Measurements from ENCODE around the gene EPS8L2.
"Not testable (repeated sequence)": the region's sequence is repeated elsewhere in the genome, so short reads cannot be mapped to it uniquely, and the experiment has no call there.

The EPS8L2 gene

DNA sequence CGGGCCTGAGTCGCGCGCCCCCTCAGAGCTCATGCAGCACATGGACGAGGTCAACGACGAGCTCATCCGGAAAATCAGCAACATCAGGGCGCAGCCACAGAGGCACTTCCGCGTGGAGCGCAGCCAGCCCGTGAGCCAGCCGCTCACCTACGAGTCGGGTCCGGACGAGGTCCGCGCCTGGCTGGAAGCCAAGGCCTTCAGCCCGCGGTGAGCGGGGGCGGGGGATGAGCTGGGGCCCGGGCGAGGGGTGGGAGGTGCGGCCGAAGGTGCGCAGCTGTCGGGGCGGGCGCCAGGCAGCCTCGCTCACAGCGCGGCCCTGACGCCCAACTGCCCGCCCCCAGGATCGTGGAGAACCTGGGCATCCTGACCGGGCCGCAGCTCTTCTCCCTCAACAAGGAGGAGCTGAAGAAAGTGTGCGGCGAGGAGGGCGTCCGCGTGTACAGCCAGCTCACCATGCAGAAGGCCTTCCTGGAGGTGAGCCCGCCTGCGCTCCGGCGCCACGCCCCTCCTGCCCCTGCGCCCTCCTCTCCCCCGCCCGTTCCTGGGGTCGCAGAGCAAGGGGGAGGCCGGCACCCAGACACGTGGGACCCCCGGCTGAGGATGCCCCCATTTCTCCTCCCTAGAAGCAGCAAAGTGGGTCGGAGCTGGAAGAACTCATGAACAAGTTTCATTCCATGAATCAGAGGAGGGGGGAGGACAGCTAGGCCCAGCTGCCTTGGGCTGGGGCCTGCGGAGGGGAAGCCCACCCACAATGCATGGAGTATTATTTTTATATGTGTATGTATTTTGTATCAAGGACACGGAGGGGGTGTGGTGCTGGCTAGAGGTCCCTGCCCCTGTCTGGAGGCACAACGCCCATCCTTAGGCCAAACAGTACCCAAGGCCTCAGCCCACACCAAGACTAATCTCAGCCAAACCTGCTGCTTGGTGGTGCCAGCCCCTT, 20.5 kb downstream of the EPS8L2 start:
- no peak for DNase-seq (ENCODE audit: low spot score)

DNA sequence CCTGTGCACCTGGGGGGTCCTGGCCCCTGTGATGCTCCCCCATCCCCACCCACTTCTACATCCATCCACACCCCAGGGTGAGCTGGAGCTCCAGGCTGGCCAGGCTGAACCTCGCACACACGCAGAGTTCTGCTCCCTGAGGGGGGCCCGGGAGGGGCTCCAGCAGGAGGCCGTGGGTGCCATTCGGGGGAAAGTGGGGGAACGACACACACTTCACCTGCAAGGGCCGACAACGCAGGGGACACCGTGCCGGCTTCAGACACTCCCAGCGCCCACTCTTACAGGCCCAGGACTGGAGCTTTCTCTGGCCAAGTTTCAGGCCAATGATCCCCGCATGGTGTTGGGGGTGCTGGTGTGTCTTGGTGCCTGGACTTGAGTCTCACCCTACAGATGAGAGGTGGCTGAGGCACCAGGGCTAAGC, 21.3 kb downstream of the EPS8L2 start:
- DNase-seq (ENCODE audit: low spot score): no peak

DNA sequence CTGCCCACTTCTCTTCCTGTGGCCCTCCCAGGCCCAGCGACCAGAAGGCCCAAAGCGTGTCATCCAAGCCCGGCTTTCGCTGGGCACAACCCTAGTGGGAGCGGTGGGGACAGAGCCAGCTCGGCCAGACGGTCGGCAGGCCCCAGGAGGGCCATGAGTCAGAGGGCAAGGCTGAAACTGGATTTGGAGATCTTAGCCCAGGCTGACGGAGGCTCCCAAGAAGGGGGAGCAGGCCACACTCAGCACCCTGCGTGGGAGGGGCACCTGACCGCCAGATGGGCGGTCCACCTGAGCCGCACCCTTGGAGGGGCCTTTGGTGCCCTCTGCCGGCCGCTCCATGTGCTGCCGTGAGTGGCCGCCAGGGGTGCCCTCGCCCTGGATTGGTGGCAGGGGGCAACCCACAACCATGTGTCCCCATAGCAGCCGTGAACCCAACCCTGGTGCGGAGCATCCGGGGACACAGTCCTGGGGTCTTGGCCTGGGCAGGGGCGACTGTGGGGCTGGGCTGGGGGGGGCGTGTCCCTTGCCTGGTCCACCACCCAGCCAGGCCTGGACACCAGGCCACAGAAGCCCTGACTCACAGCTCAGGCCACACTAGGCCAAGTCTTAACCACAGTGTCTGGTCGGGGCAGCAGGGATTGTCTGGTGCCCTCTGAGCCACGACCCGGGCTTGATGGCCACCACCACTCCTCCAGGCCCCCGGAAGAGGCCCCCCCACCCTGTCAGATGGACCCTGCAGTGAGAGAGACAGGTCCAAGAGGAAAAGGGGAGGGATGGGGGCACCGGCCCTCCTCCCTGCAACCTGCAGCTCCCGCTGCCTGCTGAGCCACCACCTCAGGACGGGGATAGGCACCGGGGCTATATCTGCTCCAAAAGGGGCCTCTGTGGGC, 22.1 kb downstream of the EPS8L2 start:
- DNase-seq (ENCODE audit: low spot score): peak; percentile 89

DNA sequence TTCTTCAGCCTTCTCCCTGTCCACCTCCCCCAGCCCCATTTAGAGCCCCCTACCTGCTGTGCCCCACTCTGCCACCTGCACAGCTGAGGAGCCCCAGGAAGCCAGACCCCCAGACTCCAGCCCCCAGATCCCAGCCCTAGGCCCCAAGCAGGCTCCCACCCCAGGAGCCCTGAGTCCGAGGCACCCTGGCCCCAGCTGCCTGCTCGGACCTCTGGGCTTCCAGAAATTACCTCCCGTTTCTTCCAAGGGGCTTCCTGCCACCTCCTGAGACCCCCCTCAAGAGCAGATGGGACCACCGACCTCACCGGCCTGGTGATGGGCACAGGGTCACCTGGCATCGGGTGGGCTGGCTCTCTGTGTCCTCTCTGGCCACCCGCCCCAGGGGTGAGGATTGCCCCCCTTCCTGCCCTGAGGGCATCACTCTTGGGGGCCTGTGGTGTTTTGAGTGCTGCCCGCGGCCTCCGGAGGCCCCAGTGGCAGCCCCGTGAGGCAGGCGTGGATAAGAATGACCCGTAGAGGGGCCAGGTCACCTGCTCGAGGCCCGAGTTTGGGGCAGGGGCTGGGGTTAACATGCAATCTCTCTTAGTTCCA, 23.0 kb downstream of the EPS8L2 start:
- no peak for DNase-seq (ENCODE audit: low spot score)

DNA sequence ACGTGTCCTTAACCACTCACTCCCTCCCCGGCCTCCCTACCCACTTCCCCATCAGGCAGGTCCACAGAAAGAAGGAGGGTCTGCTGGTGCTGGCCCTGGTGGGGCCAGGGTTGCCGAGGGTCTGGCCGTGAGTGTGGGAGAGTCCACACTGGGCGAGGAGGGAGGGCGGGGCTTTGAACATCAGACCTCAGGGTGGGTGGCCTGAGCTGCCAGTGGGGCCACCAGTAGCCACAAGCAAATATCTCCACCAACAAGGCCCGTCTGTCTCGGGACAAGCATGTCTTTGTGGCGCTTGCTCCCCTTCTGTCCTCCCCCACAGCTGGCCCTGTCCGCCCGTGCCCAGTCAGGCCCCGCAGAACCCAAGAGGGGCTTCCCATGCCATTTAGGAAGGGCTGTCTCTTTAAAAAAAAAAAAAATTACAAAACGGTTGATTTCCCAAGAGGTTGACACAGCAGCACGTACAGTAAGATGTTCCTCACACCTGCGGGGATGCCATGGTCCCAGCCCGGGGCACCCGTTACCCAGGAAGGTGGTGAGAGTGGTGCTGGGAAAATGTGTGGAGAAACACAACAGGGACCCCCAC, 23.6 kb downstream of the EPS8L2 start:
- DNase-seq (ENCODE audit: low spot score): no peak

DNA sequence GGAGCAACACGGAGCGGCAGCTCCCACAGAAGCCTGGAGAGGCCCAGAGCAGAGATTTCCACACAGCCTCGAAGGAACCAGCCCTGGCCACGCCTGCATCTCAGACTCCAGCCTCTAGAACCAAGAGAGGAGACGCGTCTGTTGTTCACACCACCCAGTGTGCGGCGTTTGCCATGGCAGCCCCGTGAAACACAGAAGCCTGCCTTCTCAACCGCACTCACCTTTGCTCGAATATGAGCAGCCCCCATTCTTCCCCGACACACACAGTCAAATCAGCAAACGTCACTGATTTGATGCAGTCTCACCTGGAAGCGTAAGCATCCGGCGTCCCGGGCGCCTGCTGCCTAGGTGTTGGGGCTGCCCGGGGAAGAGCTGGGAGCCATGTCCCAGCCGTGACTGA, 27.0 kb downstream of the EPS8L2 start:
- DNase-seq (ENCODE audit: low spot score): no peak

DNA sequence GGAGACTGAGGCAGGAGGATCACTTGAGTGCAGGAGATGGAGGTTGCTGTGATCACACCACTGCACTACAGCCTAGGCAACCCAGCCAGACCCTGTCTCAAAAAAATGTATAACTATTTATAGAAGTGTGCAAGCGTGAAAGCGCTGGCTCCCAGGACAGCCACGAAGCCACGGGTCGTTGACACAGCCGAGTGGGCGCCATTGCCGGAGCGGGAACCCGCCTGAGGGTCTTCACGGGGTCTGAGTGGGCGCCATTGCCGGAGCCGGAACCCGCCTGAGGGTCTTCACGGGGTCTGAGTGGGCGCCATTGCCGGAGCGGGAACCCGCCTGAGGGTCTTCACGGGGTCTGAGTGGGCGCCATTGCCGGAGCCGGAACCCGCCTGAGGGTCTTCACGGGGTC, 28.5 kb downstream of the EPS8L2 start:
- DNase-seq (ENCODE audit: low spot score): not testable (repeated sequence)

DNA sequence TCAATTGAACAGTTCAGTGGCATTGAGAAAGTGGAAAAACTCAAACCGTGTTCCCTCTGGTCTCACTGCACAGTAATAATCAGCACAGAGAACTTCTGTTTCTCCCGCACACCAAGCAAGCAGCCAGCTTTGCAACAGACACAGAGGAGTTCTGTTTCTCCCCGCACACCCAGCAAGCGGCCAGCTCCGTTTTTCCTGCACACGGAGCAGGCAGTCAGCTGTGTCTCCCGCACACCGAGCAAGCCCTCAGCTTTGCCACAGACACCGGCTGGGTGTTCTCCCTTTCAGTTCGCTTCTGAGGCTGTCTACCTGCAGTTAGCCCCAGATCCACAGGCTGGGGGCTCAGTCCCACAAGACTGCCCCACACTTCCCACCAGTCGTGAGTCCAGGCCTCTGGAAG, 31.3 kb downstream of the EPS8L2 start:
- no peak for DNase-seq (ENCODE audit: low spot score)

DNA sequence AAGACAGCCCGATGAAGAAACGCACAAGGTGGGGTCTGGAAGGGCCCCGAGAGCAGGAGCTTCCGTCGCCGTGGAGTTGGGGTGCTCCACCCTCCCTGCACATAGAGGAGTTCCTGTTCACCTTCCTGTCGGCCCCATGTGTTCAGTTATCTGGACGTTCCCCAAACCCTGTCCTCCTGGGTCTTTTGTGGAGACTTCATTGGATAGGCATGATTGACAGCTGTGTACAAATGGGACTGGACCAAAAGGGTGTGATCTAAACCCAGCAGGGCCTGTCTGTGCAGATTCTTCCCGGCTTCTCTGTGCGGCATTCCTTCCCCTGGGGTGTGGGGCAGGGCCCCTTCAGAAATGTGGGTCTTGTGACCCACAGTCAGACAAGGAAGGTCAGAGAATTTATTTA, 31.9 kb downstream of the EPS8L2 start:
- not testable (repeated sequence) for DNase-seq (ENCODE audit: low spot score)

DNA sequence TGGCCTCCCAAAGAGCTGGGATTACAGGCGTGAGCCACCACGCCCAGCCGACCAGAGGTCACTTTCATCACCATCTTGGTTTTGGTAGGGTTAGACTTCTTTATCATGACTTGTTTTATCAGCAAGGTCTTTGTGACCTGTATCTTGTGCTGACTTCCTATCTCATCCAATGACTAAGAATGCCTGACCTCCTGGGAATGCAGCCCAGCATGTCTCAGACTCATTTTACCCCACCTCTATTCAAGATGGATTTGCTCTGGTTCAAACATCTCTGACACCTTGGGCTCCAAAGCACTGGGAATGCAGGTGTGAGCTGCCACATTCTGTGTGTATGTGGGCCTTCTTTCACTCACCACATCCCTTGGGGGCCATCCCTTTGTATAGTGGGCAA, 36.1 kb downstream of the EPS8L2 start:
- DNase-seq (ENCODE audit: low spot score): no peak

DNA sequence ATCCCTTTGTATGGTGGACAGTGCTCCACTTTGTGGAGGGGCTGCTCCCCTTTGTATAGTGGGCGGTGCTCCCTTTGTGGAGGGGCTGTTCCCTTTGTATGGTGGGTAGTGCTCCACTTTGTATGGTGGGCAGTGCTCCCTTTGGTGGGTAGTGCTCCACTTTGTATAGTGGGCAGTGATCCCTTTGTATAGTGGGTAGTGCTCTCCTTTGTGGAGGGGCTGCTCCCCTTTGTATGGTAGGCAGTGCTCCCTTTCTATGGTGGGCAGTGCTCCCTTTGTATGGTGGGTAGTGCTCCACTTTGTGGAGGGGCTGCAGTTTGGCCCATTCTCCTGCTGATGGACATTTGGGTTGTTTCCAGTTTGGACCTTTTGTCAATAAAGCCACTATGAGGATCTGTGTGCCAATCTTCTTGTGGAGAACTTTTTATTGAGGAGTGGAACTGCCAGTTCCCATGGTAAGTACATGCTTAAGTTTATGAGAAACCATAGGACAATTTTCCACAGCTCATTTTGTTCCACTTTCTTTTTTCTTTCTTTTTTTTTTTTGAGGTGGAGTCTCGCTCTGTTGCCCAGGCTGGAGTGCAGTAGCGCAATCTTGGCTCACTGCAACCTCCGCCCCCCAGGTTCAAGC, 36.7 kb downstream of the EPS8L2 start:
- no peak for DNase-seq (ENCODE audit: low spot score)

DNA sequence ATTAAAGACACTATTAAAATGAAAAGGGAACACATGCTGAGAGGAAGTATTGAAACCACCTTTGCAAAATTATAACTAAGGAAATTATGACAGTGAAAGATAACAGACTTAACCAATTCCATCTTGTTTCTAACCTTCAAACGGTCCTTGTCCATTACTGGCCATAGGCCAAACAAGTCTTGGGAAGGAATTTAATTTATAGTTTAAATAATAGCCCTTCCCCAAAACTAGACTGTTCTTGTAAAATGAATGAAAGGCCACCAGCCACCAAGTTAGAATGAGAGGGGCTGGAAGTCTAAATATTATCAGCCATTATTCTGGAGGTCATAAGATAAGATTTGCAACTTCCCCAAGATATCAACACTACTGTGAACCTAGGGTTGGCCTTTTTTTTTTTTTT, 39.4 kb downstream of the EPS8L2 start:
- no peak for DNase-seq (ENCODE audit: low spot score)

DNA sequence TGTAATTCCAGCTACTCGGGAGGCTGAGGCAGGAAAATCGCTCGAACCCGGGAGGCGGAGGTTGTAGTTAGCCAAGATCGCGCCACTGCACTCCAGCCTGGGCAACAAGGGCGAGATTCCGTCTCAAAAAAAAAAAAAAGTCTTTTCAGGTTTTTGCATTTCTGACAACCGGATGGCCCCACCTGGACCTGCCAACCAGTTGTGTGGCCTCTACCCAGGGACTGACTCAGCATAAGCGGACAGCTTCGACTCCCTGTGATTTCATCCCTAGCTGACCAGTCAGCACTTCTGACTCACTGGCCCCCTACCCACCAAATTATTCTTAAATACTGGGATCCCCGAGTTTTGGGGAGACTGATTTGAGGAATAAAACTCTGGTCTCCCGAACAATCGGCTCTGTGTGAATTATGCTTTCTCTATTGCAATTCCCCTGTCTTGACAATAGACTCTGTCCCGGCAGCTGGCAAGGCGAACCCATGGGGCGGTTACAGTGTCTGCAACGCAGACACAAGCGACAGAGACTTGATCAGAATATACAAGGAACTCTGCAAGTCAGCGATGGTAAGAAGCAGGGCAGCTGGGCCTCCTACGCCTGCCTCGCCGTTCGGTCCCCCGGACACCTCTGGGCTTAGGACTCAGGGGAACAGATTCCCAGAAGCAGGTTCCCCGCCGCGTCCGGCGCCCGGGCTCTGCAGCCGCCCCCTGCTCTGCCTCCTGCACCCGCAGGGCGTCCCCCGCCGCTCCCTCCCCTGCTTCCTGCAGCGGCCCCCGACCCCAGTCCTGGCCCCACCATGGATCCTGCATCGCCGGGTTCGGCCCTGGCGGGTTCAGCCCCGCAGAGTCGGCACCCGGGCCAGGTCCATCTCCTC, 40.5 kb downstream of the EPS8L2 start:
- DNase-seq (ENCODE audit: low spot score): no peak

DNA sequence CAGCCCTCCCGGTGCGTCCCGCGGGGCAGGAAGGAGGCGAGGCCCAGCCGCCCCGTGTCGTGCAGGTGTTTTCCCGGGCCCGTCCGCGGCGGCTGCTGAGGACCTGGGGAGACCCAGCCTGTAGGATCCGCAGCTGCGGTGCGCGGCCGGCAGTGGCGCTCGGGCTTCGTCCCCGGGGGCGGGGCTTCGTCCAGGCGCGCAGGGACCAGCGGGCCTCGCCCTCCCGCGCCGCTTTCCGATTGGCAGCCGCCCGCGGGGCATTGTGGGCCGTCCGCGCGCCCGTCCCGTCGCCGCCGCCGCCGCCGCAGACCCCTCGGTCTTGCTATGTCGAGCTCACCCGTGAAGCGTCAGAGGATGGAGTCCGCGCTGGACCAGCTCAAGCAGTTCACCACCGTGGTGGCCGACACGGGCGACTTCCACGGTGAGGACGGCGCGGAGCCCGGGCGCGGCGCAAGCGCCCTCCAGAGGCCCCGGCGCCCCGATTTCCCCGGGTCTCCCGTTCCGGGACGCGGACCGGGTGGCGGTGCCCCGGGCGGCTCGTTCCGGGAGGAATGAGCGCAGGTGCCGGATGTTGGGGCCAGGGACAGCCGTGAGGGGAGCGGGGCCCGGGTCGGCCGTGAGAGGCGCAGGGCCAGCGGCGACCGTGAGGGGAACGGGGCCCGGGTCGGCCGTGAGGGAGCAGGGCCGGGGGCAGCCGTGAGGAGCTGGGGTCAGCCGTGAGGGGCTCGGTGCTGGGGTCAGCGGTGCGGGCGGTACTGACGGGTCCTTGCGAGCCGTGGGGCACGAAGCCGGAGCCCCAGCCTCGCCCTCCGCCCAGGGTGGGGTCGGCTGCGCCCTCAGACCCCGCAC, 41.4 kb downstream of the EPS8L2 start, which contains the start of gene TALDO1:
TALDO1 (plus strand) TSS at position 307 of the 849 bp plus-strand sequence; CDS start at position 325, 18 bp downstream.
- DNase-seq (ENCODE audit: low spot score): peak; percentile 94

DNA sequence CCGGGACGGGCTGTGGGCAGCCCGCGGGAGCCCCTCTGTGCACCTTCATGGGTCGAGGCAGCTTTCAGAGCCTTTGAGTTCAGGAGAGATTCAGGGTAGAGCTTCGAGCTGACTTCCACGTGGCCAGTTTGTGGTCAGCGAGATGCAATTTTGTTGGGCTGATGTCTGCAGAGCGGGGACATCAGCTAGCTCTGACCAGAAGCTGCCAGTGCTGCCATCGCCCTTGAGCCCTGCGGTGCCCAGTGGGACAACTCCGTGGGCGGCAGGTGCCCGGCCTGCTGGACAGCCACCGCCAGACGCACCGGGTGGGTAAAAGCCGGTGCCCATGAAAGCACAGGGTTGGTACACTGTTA, 42.0 kb downstream of the EPS8L2 start:
- no peak for DNase-seq (ENCODE audit: low spot score)

DNA sequence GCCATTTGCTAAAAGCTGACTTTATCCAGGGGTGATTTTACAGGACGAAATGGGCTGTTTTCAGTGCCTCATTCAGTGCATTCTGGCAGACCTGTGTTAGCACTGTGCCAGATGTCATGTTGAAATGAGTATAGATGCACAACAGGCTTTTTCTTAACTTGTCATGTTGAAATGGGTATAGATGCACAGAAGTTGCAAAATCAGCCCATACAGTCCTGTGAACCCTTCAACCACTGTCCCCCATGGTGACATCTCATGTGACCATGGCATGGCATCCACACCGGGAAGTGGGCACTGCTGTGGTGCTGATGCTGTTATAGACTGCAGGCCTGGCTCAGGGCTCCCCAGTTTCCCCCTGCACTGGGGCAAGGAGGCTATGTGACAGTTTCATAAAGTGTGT, 43.7 kb downstream of the EPS8L2 start:
- peak; percentile 47 for DNase-seq (ENCODE audit: low spot score)

DNA sequence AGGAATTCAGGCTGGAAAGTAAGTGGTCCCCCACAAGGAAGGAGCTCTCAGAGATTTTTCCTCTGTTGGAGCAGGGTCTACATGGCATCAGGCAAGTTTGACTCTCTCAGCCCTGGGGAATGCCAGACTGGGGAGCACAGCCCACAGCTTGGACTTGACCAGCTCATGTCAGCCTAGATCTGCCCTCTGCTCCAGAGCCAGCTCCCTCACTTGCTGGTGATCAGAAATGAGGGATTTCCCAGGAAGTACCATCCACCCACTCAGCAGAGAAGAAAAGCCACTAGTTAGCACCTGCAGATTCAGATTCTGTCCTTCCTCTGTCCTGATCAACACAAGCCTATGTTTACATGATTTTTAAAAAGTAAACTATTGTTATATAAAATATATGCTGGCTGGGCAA, 54.2 kb downstream of the EPS8L2 start:
- no peak for DNase-seq (ENCODE audit: low spot score)

DNA sequence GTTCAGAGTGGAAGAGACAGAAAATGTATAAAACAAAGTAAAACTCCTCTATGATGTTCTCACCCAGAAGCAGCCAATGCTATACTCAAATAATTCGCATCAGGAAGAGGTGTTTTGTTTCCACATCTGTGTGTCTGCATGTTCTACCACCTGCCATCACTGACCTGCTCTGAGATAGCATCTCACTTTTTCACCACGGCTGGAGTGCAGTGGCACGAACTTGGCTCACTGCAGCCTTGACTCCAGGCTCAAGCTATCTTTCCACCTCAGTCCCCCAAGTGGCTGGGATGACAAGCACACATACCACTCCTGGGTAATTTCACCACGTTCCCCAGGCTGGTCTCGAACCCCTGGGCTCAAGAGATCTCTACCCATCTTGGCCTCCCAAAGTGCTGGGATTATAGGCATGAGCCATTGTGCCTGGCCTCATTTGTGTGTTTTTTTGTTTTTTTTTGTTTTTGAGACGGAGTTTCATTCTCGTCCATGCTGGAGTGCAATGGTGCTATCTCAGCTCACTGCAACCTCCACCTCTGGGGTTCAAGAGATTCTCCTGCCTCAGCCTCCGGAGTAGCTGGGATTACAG, 55.6 kb downstream of the EPS8L2 start:
- DNase-seq (ENCODE audit: low spot score): no peak

DNA sequence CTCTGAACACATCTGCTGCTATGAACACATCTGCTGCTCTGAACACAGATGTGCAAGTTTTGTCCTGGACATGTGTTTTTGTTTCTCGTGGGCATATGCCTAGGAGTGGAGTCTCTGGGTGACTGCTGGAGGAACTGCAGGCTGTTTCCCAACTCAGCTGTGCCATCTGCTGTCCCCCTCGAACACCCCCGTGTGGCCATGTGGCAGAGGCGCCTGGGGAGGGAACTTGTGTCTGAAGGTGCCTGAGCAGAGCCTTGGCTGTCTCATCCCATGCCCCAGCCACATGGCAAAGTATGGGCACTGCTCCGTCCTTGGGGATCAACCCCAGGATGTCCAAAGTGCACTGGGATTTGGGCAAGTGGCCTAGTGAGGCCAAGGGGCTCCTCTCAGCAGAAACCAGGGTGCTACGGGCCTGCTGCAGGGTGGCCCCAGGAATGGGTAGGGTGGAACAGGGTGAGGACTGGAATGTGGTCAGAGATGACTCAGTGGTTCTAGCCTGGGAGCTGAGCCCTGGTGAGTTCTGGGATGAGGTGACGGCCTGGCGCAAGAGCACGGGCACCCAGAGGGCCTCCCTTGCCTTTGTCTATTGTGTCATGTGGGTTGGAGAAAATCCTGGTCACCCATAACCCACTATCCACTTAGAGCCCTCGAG, 56.5 kb downstream of the EPS8L2 start:
- DNase-seq (ENCODE audit: low spot score): peak; percentile 45

Data from hematopoietic multipotent progenitor cell treated with erythropoietin and hydrocortisone succinate and interleukin-3 and kit ligand, for 17 days (in vitro differentiated cells).